ENCODE measurements around the gene OAT. TPM values are rescaled to one million over a fixed set of nuclear protein-coding genes. Genes with fewer than 3 reads are reported as not detected.

The OAT gene
- total and polyA plus RNA-seq, 4 donors, result 25.1 to 255 (median 69.1) TPM

- TF ChIP-seq YY1 (IDR thresholded peaks at IDR 0.05) (peak; percentile 79), HNF4G (IDR thresholded peaks at IDR 0.05) (no peak), GABPA (IDR thresholded peaks at IDR 0.05 in 1 of 2, conservative IDR thresholded peaks at IDR 0.05 in 1 of 2) (no peak), EGR1 (IDR thresholded peaks at IDR 0.05; ENCODE audit: low read depth in 2 of 2) (peak; percentile 59 to 92), ATF3 (IDR thresholded peaks at IDR 0.05) (no peak), HNF4A (conservative IDR thresholded peaks at IDR 0.05) (peak; percentile 17 to 72), TAF1 (conservative IDR thresholded peaks at IDR 0.05) (no peak), RAD21 (IDR thresholded peaks at IDR 0.05) (no peak), REST (IDR thresholded peaks at IDR 0.05) (no peak), SP1 (IDR thresholded peaks at IDR 0.05) (peak; percentile 62), FOXA2 (IDR thresholded peaks at IDR 0.05) (peak; percentile 10), NR2F2 (IDR thresholded peaks at IDR 0.05) (no peak), CTCF (IDR thresholded peaks at IDR 0.05; ENCODE audit: low read depth, low read length, missing input control) (no peak), RXRA (IDR thresholded peaks at IDR 0.05) (peak; percentile 88 to 96), JUND (IDR thresholded peaks at IDR 0.05) (peak in 1 of 2 donors; percentile 76), FOXA1 (IDR thresholded peaks at IDR 0.05) (no peak), MAX (IDR thresholded peaks at IDR 0.05) (peak; percentile 61), ZBTB33 (IDR thresholded peaks at IDR 0.05) (peak; percentile 62)
- DNase-seq (ENCODE audit: low spot score), result no peak
- WGBS, result 42% methylated on average over 26 of the region's 26 CpGs
- H3K4me3 ChIP-seq (ENCODE audit: low read depth in 1 of 3, low read length in 3 of 3), result peak overlapping the region in 2 of 3 donors; percentile 24 to 27
- H3K9ac ChIP-seq (ENCODE audit: low read depth in 1 of 2, low read length in 2 of 2), result peak overlapping the region in 1 of 2 donors; percentile 59
- H3K9me3 ChIP-seq (ENCODE audit: control insufficient read depth in 4 of 4, low read length in 3 of 4), result peaks cover 0 to 2% (median 0%) of the 10 kb centered on the region in 4 donors
- no peaks in the 10 kb centered on the region for H3K27me3 ChIP-seq (ENCODE audit: control insufficient read depth in 4 of 4, insufficient read depth in 4 of 4, low read length in 3 of 4)
- H3K36me3 ChIP-seq (ENCODE audit: control insufficient read depth in 4 of 4, insufficient read depth in 3 of 4, low read depth in 1 of 4, low read length in 3 of 4), result no peaks in the 10 kb centered on the region
- H3K27ac ChIP-seq (ENCODE audit: low read depth in 1 of 2, low read length in 2 of 2), result peak overlapping the region; percentile 53 to 82
- peaks cover 5 to 13% (median 7%) of the 10 kb centered on the region in 4 donors for H3K4me1 ChIP-seq (ENCODE audit: control insufficient read depth in 4 of 4, insufficient read depth in 4 of 4, low read length in 3 of 4)
Observed at GRCh38 chr10:124389613-124390361, 28.9 kb downstream of the OAT start.
